Brain microvascular endothelial cell (primary cell): ENCODE measurements around the gene LMBR1L.

Source experiments
- DNase-seq: peaks from one replicate; pipeline ENCODE4 v3.0.0-alpha.2; 2020
- H3K27ac ChIP-seq: fragments of 250-450 bp; sonication (Bioruptor Pico); 2 replicates; pipeline ENCODE4 v1.5.1; 2020; ENCODE audit warnings: mild to moderate bottlenecking, moderate library complexity
- H3K27me3 ChIP-seq: fragments of 250-450 bp; sonication (Bioruptor Pico); replicated peaks from 2 replicates; pipeline ENCODE4 v1.5.1; 2020; ENCODE audit warnings: mild to moderate bottlenecking
- H3K36me3 ChIP-seq: fragments of 250-450 bp; sonication (Bioruptor Pico); replicated peaks from 2 replicates; pipeline ENCODE4 v1.5.1; 2020; ENCODE audit warnings: mild to moderate bottlenecking
- H3K4me3 ChIP-seq: 2 replicates; pipeline ENCODE4 v1.5.1; 2011; ENCODE audit warnings: low read depth, mild to moderate bottlenecking, control low read depth, low read length, moderate library complexity
- CTCF ChIP-seq: IDR thresholded peaks from 2 replicates; pipeline ENCODE4 v1.5.1; 2011; ENCODE audit warnings: low read depth, mild to moderate bottlenecking, moderate library complexity, low read length, control low read depth, inconsistent platforms; ENCODE audit errors: missing control alignments
- in situ Hi-C: cut with HindIII; loops from 2 replicates; pipeline ENCODE4 v1.10.0; 2017; ENCODE audit warnings: low sequenced_read_pairs, low pct_ligation_motif_present

The LMBR1L gene

GRCh38 chr12:49126852-49127763 lies 16.5 kb upstream of the LMBR1L start:
- in situ Hi-C loops, result no loop called here
- DNase-seq, result no peak
- no peaks in the 10 kb centered on the region for H3K27me3 ChIP-seq
- no peak overlapping the region for H3K4me3 ChIP-seq
- no peak overlapping the region for H3K27ac ChIP-seq
- H3K36me3 ChIP-seq, result peaks cover 36% of the 10 kb centered on the region
- TF ChIP-seq CTCF, result no peak

- Histone ChIP-seq H3K27me3 (no peaks in the 10 kb centered on the region), H3K36me3 (no peaks in the 10 kb centered on the region), H3K4me3 (no peak overlapping the region), H3K27ac (no peak overlapping the region)
- peak; percentile 82 for TF ChIP-seq CTCF
- peak; percentile 41 for DNase-seq
- in situ Hi-C loops, result no loop called here
These were observed 10.5 kb upstream of the LMBR1L start for GRCh38 chr12:49121047-49121696.

GRCh38 chr12:49111206-49111605 lies 559 bp upstream of the LMBR1L start:
- DNase-seq, result no peak
- in situ Hi-C loops, result no loop called here
- Histone ChIP-seq H3K36me3 (no peaks in the 10 kb centered on the region), H3K27me3 (no peaks in the 10 kb centered on the region), H3K27ac (no peak overlapping the region), H3K4me3 (peak overlapping the region; percentile 86)
- TF ChIP-seq CTCF, result no peak

GRCh38 chr12:49109641-49110463 lies 795 bp downstream of the LMBR1L start:
- Histone ChIP-seq H3K27me3 (no peaks in the 10 kb centered on the region), H3K36me3 (no peaks in the 10 kb centered on the region), H3K4me3 (peak overlapping the region; percentile 86), H3K27ac (peak overlapping the region; percentile 72)
- no peak for TF ChIP-seq CTCF
- in situ Hi-C loops, result no loop called here
- DNase-seq, result no peak

- Histone ChIP-seq H3K27me3 (no peaks in the 10 kb centered on the region), H3K27ac (no peak overlapping the region), H3K4me3 (peak overlapping the region; percentile 86), H3K36me3 (peaks cover 8% of the 10 kb centered on the region)
- in situ Hi-C loops, result no loop called here
- DNase-seq, result no peak
- TF ChIP-seq CTCF, result no peak
These were observed 1.7 kb downstream of the LMBR1L start for GRCh38 chr12:49108958-49109404.
